Stimulated activated CD8-positive, alpha-beta memory T cell treated with anti-CD3 and anti-CD28 coated beads, Interleukin-15, amount 100 ng/mL, for 1 hour (primary cell): ENCODE results near the gene PRKCQ.
A peak's percentile ranks its signal among the peaks of the same experiment; 100 is the strongest.

Experiments
- DNase-seq: peaks from one replicate; pipeline ENCODE4 v3.0.0-alpha.2; 2020; ENCODE audit warnings: low read depth

The PRKCQ gene

GRCh38 chr10:6567203-6567703 is 12.8 kb downstream of the PRKCQ start:
- DNase-seq, result no peak

GRCh38 chr10:6565588-6565987 is 14.5 kb downstream of the PRKCQ start:
- DNase-seq, result no peak

GRCh38 chr10:6564367-6564766 is 15.7 kb downstream of the PRKCQ start:
- DNase-seq, result no peak

GRCh38 chr10:6563731-6564130 is 16.3 kb downstream of the PRKCQ start:
- DNase-seq, result no peak

- DNase-seq, result no peak
Observed at GRCh38 chr10:6563075-6563474, 17.0 kb downstream of the PRKCQ start.

GRCh38 chr10:6562221-6562620 is 17.9 kb downstream of the PRKCQ start:
- no peak for DNase-seq

GRCh38 chr10:6561552-6561951 is 18.5 kb downstream of the PRKCQ start:
- DNase-seq, result no peak

GRCh38 chr10:6558759-6559461 is 21.2 kb downstream of the PRKCQ start:
- no peak for DNase-seq

- no peak for DNase-seq
Observed at GRCh38 chr10:6558272-6558671, 21.8 kb downstream of the PRKCQ start.

GRCh38 chr10:6553937-6554336 is 26.1 kb downstream of the PRKCQ start:
- no peak for DNase-seq

GRCh38 chr10:6543431-6544005 is 36.6 kb downstream of the PRKCQ start:
- no peak for DNase-seq

- no peak for DNase-seq
Observed at GRCh38 chr10:6542999-6543430, 37.1 kb downstream of the PRKCQ start.

- no peak for DNase-seq
Observed at GRCh38 chr10:6539833-6540232, 40.2 kb downstream of the PRKCQ start.

GRCh38 chr10:6537770-6538169 is 42.3 kb downstream of the PRKCQ start:
- no peak for DNase-seq

- DNase-seq, result no peak
Observed at GRCh38 chr10:6536102-6536501, 44.0 kb downstream of the PRKCQ start.

GRCh38 chr10:6535156-6535764 is 44.8 kb downstream of the PRKCQ start:
- no peak for DNase-seq

- no peak for DNase-seq
Observed at GRCh38 chr10:6532321-6532720, 47.8 kb downstream of the PRKCQ start.

- no peak for DNase-seq
Observed at GRCh38 chr10:6530966-6531365, 49.1 kb downstream of the PRKCQ start.

- peak; percentile 41 for DNase-seq
Observed at GRCh38 chr10:6530211-6530840, 49.8 kb downstream of the PRKCQ start.

GRCh38 chr10:6528198-6528950 is 51.7 kb downstream of the PRKCQ start:
- DNase-seq, result no peak

- DNase-seq, result no peak
Observed at GRCh38 chr10:6525599-6526165, 54.4 kb downstream of the PRKCQ start.

GRCh38 chr10:6522230-6522629 is 57.8 kb downstream of the PRKCQ start:
- DNase-seq, result no peak
